Lower lobe of right lung (tissue), 2 donors: ENCODE data around the gene PBX1. TPM values are rescaled to one million over a fixed set of nuclear protein-coding genes. Genes with fewer than 3 reads are reported as not detected.

Experiments used
- ATAC-seq, 2 donors: fragments of 200-7000 bp; cut with Tn5 transposase; one replicate each; pipeline ENCODE4 v1.9.1; 2020 to 2022; ENCODE audit warnings: mild to moderate bottlenecking in 2 of 2, moderate library complexity in 2 of 2
- DNase-seq: peaks from one replicate; pipeline ENCODE4 v3.0.0-alpha.2; 2020
- H3K27ac ChIP-seq: fragments of 200-600 bp; one replicate; pipeline ENCODE4 v1.8.0; 2022
- H3K27me3 ChIP-seq: fragments of 200-600 bp; one replicate; pipeline ENCODE4 v1.8.0; 2022; ENCODE audit warnings: low read depth
- H3K36me3 ChIP-seq: fragments of 200-600 bp; one replicate; pipeline ENCODE4 v1.8.0; 2022; ENCODE audit warnings: mild to moderate bottlenecking
- H3K4me1 ChIP-seq: fragments of 200-600 bp; one replicate; pipeline ENCODE4 v1.8.0; 2022
- H3K4me3 ChIP-seq: fragments of 200-600 bp; one replicate; pipeline ENCODE4 v1.8.0; 2022; ENCODE audit warnings: mild to moderate bottlenecking
- H3K9me3 ChIP-seq: fragments of 200-600 bp; one replicate; pipeline ENCODE4 v1.8.0; 2022
- intact Hi-C: fragments of 100-400 bp; cut with DNase I; formaldehyde crosslinking; loops from one replicate; pipeline ENCODE4 v1.11.0; 2022
- total RNA-seq: library from RNA; stranded (reverse); fragmentation: NEBNext Ultra II Directional; extraction: Animal tissue kit (Norgen Biotek cat#: 25700); gene quantifications from one replicate; pipeline ENCODE4 v1.2.1, GENCODE V29; 2021
- TF ChIP-seq, protein P1 (sequence below): fragments of 200-600 bp; IDR thresholded peaks from one replicate; pipeline ENCODE4 v1.8.0; 2022; ENCODE audit warnings: antibody characterized with exemption, mild to moderate bottlenecking
- donor health status: DM: no; HTN: yes; CAD: no; lungs with severe emphysema.

Gene PBX1
- total RNA-seq, 1 donor from 2014 or later = 58.1 TPM

DNA sequence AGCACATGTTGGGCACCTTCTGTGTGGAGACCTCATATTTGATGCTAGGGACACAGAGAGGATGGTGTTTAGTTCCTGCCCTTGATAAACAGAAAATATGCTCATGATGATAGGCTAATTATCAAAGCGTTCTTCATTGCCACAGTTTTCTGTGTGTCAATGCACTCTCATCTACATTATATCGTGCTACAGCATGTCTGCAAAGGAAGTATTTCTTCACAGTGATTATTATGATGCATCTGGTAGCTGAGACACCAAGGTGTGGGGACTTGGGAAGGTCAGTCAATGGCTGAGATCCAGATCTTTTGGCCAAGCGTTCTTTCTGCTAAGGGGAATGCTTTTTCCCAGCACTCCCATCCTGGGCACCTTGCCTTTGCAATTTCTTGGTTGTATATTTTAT lies 321.2 kb downstream of the PBX1 start:
- intact Hi-C loops = no loop called here
- ATAC-seq (no peak), DNase-seq (no peak)
- TF ChIP-seq, protein P1, sequence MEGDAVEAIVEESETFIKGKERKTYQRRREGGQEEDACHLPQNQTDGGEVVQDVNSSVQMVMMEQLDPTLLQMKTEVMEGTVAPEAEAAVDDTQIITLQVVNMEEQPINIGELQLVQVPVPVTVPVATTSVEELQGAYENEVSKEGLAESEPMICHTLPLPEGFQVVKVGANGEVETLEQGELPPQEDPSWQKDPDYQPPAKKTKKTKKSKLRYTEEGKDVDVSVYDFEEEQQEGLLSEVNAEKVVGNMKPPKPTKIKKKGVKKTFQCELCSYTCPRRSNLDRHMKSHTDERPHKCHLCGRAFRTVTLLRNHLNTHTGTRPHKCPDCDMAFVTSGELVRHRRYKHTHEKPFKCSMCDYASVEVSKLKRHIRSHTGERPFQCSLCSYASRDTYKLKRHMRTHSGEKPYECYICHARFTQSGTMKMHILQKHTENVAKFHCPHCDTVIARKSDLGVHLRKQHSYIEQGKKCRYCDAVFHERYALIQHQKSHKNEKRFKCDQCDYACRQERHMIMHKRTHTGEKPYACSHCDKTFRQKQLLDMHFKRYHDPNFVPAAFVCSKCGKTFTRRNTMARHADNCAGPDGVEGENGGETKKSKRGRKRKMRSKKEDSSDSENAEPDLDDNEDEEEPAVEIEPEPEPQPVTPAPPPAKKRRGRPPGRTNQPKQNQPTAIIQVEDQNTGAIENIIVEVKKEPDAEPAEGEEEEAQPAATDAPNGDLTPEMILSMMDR = no peak
- no peak overlapping the region for H3K4me3 ChIP-seq
- no peaks in the 10 kb centered on the region for H3K4me1 ChIP-seq
- no peak overlapping the region for H3K27ac ChIP-seq
- H3K27me3 ChIP-seq = no peaks in the 10 kb centered on the region
- no peaks in the 10 kb centered on the region for H3K9me3 ChIP-seq
- no peaks in the 10 kb centered on the region for H3K36me3 ChIP-seq

DNA sequence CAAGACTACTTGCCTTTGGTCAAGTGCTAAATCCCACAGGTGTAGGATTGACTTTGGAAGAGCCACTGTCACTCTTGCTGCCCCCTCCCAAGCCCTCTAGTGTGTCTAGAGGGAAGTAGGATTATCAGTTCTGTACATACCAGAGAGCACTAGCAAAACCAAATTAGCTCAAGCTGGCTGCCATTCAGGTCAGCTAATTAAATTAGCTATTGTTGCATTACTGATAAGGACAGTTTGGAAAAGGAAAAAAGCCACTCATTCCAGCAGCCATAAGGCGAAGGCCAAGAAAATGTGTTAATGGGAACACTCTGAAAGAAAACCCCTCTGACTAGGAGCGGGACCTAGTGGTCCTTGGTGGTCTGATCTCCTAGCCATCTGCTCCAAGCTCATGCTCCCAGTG lies 321.7 kb downstream of the PBX1 start:
- ATAC-seq = no peak
- no peak overlapping the region for H3K27ac ChIP-seq
- no peaks in the 10 kb centered on the region for H3K27me3 ChIP-seq
- TF ChIP-seq, protein P1 = no peak
- intact Hi-C loops = no loop called here
- H3K9me3 ChIP-seq = no peaks in the 10 kb centered on the region
- H3K4me1 ChIP-seq = no peaks in the 10 kb centered on the region
- no peak overlapping the region for H3K4me3 ChIP-seq
- H3K36me3 ChIP-seq = no peaks in the 10 kb centered on the region
- DNase-seq = no peak

DNA sequence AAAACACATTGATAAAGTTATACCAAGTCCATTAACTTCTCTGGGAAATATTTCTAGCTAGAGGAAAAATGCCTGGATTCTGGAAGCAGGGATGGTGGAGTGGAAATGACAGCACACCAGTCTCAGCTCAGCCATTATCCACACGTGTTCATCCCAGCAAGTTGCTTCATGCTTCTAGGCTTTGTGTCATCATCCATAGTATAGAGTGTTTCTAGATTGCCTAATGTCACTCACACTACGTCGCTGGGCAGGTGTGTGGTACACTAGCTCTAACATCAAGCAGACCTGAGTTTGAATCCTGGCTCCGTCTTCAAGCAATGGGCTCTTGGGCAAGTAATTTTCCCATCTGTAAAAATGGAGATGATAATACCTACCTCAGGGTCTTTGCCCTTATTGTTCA lies 326.3 kb downstream of the PBX1 start:
- ATAC-seq (no peak), DNase-seq (no peak)
- intact Hi-C loops = no loop called here
- Histone ChIP-seq H3K9me3 (no peaks in the 10 kb centered on the region), H3K4me3 (no peak overlapping the region), H3K27ac (no peak overlapping the region), H3K27me3 (no peaks in the 10 kb centered on the region), H3K4me1 (no peaks in the 10 kb centered on the region), H3K36me3 (no peaks in the 10 kb centered on the region)
- TF ChIP-seq, protein P1 = no peak

DNA sequence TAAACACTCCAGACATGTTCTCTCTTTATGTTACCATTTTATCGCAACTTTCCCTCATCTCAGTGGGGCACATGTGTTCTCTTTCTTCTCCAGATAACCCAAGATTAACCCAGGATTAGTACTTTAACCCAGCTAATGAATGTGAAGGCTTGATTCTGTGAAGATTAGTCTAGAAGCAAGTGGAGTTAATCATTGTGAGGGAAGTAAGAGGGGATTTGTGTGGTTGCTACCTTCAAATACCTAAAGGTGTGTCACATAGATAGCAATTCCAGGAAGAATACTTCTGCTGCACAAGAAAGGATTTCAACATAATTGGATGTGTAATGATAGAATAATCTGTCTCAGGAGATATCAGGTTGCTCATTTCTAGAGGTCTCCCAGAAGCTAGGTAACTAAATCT lies 327.1 kb downstream of the PBX1 start:
- H3K4me3 ChIP-seq = no peak overlapping the region
- no peaks in the 10 kb centered on the region for H3K4me1 ChIP-seq
- H3K27ac ChIP-seq = no peak overlapping the region
- H3K9me3 ChIP-seq = no peaks in the 10 kb centered on the region
- H3K36me3 ChIP-seq = no peaks in the 10 kb centered on the region
- ATAC-seq = no peak
- no peak for DNase-seq
- TF ChIP-seq, protein P1 = no peak
- H3K27me3 ChIP-seq = no peaks in the 10 kb centered on the region
- intact Hi-C loops = no loop called here

DNA sequence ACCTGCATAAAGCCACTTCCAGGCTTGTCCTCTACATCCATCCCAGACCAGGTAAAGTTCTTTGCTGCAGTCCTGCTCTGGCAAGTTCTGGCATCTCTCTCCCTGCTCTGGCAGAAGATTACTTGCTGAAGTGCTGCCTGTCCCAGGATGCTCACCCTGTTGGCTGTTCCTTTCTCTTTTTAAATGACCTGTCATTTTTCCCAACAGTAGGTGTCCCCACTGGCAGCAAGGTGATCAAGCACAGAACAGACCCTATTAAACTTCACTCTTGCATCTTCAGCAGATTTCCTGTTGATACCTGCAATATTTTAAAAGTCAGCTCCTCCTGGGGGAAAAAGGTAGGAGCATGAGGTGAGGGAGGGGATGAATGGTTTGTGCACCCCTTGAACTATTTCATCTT lies 332.6 kb downstream of the PBX1 start:
- Histone ChIP-seq H3K27me3 (no peaks in the 10 kb centered on the region), H3K36me3 (no peaks in the 10 kb centered on the region), H3K4me1 (no peaks in the 10 kb centered on the region), H3K9me3 (no peaks in the 10 kb centered on the region), H3K4me3 (no peak overlapping the region), H3K27ac (no peak overlapping the region)
- intact Hi-C loops = no loop called here
- no peak for ATAC-seq
- TF ChIP-seq, protein P1 = no peak
- no peak for DNase-seq
